Epidermal melanocyte (primary cell): ENCODE data around the gene KLHL2.
"Not testable (repeated sequence)": the region's sequence is repeated elsewhere in the genome, so short reads cannot be mapped to it uniquely, and the experiment has no call there.

Experiments
- DNase-seq: peaks from one replicate; pipeline ENCODE4 v3.0.0; 2011; ENCODE audit warnings: low spot score; ENCODE audit not compliant: insufficient read length

KLHL2 gene

DNA sequence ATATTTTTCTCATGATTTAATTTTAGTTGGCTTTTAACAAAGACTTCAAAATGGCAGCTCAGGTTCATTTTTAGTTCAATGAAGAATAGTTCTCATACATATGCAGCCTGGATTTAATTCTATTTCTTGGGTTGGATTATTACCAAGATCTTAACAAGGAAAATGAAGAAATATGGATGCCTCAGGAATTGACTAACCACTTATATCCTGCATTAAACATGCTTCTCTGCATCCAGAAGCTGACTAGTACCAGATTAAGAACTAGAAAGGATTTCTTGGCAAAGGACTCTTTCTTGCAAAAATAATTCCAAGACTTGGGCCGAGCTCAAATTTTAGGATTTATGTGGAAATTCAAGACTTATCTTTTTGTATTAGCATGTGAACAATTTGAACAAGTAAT lies 5.6 kb upstream of the KLHL2 start:
- DNase-seq: no peak

- DNase-seq: no peak
Observed at GRCh38 chr4:165203541-165204461, 3.6 kb upstream of the KLHL2 start.

- DNase-seq: no peak
Observed at GRCh38 chr4:165204462-165204830, 2.9 kb upstream of the KLHL2 start.

DNA sequence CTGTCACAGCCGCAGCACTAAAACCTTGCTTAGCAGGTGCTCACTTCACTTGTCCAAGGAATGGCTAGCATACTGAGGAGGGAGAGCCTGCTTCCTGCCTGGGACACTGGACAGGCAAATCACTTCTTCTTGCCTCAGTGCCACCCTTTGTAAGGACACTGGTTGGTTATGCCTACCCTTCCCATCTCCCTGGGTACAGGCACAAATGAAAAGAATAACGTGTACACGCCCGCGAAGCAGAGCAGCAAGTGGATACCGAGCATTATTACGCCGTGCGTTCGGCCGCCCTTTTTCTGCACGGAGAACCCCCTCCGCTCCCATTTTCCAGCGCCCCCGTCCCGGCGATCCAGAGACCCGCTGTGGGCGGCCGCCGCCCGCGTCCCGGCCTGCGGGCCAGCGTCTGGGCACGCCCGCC lies 338 bp upstream of the KLHL2 start:
- DNase-seq: no peak

GRCh38 chr4:165208221-165208652 lies 876 bp downstream of the KLHL2 start:
- DNase-seq: no peak

DNA sequence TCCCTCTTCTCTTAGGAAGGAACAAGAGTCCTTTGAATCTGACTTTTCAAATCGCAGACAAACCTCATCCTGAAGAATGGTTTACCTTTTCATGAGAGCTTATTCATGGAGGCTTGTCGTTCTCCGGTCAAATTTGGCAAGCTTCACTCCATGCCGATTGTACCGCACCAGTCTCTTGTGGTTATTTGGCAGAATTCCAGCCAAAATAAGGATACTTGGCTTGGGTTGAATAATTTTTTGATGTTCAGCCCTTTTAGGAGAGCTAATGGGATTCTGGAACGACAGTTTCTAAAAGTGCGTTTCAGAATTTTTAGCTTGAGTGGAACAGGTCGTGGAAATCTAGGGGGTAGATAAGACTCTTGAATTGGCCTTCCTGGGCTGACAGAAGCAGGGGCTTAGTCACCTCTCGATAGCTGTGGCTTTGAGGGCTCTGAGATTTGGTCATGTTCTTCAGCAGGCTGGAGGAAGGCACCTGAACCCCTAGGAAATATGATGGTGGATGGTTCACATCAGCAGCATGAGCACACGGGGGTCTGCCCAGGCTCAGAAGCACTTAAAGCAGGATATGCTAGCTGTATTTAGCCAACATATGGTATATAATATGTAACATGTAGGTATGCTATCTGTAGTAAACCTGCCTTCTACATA lies 1.5 kb downstream of the KLHL2 start:
- no peak for DNase-seq

DNA sequence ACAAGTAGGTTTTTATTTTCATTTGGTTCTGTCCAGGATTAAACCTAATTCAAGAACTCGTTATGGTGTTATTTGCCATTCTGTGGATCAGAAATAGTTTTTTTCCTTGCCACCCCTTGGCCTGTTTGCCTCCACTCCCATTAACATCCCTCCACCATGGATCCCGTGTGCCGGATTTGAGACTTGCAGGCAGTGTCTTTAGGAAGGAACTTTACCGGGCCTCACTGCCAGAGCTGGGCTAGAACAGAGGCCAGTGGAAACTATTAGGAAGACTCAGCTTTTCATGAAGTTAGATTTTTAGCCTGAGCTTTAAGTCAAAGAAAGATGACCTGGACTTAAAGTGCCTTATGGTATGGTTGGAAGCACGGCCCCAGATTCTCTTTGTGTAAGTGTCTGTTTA lies 2.4 kb downstream of the KLHL2 start:
- no peak for DNase-seq

DNA sequence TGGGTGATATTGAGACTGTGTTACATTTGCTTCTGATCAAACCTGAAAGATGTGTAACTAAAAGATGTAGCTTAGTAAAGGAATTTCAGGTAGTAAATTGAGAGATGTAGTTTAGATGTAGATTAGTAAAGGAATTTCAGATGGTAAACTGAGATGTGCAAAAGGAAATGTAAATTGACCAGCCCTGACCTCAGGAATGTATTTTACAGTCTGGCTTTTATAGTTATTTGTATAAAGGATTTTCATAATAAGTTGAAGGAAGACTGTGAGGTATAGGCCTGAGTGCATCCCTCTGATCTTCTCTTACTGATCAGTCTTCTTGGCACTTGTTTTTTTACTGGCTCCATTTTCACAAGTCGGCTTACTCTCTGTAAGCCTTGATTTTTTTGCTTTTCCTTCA lies 3.2 kb downstream of the KLHL2 start:
- DNase-seq: no peak

GRCh38 chr4:165212647-165213046 lies 5.3 kb downstream of the KLHL2 start:
- not testable (repeated sequence) for DNase-seq

DNA sequence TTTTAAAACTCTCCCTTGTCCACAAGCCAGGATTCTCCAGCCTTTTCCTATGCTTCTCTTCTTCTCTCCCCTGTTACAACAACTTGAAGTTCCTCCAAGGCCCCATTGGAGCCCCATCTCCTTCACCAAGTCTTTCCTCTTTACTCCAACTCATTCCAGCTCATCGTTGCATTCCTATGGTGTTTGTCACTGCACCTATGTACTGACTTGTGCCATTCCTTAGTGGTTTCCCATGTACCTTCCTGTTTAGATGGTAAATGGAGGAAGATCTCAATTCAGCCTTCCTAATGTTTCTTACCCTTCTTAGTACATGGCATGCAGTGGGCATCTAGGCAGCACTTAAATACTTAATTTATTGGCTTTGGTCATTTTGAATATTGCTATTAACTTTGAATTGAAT lies 6.0 kb downstream of the KLHL2 start:
- not testable (repeated sequence) for DNase-seq

DNA sequence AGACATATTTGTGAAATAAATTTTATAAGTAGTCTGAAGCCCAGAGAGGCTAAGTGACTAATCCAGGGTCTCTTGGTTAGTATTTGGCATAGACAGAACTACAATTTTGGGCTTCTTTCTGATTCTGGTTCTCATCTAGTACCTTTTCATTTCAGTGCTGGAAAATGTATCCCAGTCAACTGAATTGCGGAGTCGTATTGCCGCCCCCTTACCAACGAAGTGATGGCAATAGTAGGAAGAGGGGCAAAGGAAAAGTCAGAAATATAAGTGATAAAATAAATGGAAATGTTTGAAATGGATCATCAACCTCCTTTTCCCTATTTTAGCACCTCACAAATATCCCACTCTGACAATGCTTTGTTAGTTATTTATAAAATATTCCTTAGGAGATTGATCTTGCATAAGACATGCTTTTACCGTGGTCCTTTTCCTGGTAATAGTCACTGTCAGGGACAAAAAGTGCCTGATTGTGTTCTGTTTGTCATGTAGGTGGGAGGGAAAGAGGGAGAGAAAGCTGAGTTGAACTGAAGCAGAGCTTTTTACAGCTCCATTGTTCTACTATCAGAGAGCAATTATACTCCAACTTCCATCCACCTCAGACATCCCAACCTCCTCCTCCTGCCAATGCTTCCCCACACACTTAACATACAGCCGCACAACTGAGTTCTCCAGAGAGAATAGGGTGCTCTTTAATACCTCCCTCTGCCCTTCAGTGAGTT lies 6.8 kb downstream of the KLHL2 start:
- DNase-seq: not testable (repeated sequence)

DNA sequence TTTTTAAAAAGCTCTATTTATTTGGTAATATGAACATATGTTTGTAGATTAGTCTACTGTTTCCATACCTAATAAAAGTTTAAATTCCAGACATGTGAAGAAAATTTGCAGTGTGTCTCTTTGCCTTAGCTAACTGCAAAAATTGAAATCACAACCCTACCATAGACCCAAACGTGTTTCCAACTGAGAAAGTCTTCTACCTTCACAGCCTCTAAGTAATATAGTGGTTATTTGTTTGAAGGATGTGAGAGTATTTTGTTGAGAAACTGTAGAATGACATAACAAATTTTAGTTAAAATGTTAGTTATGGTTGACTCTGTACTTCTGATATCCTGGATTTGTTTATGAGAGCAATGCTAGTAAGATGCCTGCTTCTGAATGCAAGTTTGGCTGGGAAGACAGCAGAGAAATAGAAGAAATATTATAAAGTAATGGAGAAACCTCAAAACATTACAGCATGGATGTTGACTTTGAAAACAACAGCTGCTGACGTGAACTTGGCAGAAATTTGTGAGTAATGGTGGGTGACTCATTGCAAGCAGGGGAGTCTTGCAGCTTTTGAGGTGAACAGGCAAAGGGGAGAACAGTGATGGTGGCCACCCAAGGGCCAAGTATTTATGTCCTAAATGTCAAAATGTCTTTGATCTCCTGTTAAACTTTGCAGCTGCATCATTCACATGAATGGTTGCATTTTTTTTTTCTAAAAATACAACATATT lies 7.8 kb downstream of the KLHL2 start:
- not testable (repeated sequence) for DNase-seq

GRCh38 chr4:165215761-165216487 lies 8.6 kb downstream of the KLHL2 start:
- DNase-seq: not testable (repeated sequence)

- no peak for DNase-seq
Observed at GRCh38 chr4:165217325-165217724, 10.0 kb downstream of the KLHL2 start.

GRCh38 chr4:165221306-165221705 lies 13.9 kb downstream of the KLHL2 start:
- not testable (repeated sequence) for DNase-seq

GRCh38 chr4:165221993-165222650 lies 14.8 kb downstream of the KLHL2 start:
- DNase-seq: not testable (repeated sequence)

DNA sequence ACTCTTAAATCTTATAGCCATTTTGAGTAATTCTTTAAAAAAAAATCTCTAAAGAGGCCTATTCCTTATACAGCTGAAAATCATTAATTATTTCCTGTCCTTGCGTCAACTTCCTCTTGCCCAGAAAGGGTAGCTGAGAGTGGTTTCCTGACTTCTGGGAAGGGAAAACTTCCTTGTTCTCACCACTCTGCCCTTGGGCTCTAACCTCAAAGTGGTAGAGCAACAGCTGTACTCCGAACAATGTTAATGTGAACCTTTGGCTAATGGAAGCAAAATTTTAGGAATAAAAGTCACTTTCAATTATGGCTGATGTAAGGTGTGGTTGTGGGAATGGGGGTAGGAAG lies 15.3 kb downstream of the KLHL2 start:
- no peak for DNase-seq

- not testable (repeated sequence) for DNase-seq
Observed at GRCh38 chr4:165227401-165227800, 20.0 kb downstream of the KLHL2 start.

DNA sequence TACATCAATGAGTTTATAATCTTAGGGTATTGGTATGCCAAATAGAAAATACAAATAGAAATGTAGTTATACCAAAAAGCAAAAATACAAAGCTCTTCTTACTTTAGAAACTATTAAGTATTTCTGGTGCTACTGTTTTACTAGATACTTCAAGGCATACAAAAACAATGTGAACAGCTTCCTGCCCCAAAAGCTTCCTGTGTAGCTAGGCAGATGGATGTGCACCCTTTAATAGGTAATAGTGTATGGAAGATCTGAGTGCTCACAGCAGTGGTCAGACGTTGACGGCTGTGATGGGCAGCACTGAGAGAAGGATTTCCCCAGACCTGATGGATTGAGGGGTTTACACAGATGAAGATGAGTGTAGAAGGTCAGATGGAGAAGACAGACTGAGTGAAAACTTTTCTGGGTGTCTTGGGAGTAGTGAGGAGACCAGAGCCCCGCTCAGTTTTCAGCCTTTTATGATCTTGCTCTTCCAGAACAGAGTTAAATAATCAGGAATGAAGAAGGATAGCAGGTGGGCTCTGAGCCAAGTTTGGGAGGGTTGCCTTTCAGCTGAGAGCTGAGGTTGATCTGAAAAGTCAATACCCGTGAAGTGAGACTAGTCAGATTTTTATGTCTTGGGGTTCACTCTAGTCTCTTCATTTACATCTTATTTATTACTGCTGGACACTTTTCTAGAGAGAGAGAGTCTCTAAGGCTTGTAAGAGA lies 22.3 kb downstream of the KLHL2 start:
- not testable (repeated sequence) for DNase-seq
